GM18517 (cell line): ENCODE results near the gene UBA1.
A peak's percentile ranks its signal among the peaks of the same experiment; 100 is the strongest.

Experiments used
- ATAC-seq: cut with Tn5 transposase; IDR thresholded peaks from one replicate; pipeline ENCODE4 v1.9.1; 2021; ENCODE audit warnings: mild to moderate bottlenecking, moderate library complexity; ENCODE audit not compliant: unreplicated experiment

UBA1 gene

DNA sequence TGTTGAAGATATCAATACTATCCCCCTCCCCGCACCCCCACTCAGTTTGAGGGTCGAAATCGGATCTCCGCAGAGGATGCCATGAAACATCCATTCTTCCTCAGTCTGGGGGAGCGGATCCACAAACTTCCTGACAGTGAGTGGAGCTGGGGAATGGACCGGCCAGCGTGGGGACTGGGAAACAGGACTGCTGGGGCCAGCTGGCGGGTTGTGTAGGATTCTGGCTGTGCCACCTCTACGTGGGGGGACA lies 33.6 kb downstream of the UBA1 start:
- ATAC-seq: no peak

DNA sequence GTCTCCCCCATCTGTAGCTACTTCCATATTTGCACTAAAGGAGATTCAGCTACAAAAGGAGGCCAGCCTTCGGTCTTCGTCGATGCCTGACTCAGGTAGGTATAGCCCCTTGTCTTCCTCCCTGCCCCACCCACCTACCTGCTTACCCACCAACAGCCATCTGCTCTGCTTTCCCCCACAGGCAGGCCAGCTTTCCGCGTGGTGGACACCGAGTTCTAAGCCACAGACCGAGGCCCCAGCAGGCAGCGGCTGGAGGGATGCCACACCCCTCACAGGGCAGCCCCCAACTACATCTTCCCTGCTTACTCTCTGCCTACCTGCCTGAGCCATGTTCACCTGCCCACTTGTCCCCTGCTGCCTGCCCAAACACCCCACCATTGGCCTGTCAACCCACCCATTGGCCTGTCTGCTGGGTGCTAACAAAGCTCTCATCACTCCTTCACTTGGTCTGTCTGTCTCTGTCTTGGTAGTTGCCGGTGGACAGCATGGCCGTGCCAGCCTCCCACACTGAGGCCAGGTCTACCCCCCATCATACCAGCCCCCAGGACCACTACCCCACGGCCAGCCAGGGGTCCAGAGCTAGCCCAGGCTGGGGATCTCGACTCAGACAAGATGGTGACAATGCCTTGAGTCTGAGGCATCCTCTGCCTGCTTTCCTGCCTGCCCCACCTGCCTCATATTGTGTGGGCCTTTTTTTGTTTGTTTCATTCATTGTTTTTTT lies 35.1 kb downstream of the UBA1 start:
- ATAC-seq: no peak

DNA sequence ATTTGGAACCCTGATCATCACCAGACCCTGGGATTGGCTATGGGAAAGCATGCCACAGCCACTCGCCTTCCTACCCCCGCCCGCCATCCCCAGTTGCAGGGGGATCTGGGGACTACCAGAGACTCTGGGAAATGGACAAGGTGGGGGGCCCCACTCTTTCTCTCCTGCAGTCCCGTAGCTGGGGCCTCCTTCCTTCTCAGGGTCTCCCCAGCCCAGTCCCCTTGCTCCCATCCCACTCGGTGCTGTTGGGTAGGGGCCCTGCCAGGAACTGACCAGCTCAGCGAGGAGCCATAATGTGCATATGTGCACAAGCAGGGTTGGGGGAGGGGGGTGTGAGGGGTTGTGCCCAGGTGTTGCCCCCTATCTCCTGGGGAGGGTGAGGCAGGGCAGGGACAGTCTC lies 35.8 kb downstream of the UBA1 start:
- no peak for ATAC-seq

DNA sequence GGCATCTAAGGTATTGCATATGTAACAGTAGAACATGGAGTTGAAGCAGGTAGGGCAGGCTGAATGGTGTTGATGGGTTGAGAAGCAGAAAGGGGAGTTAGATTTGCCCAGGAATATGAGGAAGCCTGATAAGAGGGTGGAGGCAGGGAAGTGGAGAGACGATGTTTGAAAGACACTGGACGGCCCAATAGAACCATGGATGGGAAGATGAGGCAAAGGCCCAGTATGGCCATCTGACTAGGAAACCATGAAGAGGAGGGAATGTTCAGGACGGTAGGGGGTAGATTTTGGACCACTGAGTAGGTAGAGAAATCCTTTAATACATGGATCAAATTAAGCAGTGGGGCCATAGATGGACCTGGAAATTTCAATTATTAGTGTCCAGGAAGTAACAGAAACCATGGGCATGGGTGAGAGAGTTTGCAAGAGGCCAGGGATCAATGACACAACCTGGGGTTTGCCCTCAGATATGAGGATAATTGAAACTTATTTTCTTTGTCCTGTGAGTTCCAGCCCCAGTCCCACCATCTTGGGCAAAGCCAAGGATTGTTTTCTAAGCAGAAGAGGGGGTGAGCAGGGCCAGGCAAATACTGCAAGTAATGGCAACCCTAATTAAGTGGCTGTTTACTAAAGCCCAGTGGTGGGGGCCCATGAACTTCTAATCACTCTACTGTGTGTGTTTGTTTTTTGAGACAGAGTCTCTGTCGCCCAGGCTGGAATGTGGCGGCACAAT lies 36.7 kb downstream of the UBA1 start:
- ATAC-seq: no peak

DNA sequence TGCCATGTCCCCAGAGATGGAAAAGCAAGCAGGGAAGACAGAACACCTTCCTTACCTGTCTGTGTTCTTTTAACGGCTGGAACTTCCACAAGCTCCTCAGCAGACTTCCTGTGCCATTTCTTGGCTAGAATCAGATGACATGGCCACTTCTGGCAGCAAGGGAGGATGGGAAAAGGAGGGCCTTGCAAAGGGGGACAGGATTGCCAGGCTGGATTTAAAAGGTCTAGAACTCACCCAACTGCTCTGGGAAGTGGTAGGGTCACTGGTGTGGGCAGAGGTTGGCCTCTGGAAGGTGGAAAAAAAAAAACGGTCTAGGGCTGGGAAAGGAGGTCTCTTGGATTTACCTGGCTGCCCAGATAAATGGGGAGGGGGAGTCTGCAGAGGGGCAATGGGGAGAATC lies 37.5 kb downstream of the UBA1 start:
- no peak for ATAC-seq

DNA sequence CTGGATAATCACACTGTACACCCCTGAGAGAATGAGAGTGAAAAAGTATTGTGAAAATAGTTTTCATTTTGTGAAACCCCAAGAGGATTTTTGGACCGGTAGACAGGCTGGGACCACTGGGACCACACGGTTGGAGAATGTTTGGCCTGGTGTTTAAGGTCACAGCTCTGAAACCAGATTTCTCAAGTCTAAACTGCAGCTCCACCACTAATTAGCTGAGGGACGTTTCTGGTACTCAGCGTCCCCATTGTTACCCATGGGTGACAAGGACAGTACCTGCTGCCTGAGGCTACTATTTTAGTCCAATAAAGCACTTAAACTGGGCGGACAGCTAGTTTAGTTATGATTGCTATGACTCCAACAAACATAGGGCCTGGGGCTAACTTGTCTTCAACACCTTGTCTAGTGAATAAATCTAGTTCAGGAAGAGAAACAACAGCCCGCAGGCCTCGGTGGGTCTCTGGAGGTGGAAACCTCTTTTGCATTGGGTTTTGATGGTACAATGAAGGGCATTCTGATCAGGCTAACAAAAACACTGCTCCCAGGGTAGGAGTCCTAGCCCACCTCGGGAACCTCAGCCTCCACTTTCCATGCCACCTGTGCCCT lies 38.7 kb downstream of the UBA1 start:
- no peak for ATAC-seq

DNA sequence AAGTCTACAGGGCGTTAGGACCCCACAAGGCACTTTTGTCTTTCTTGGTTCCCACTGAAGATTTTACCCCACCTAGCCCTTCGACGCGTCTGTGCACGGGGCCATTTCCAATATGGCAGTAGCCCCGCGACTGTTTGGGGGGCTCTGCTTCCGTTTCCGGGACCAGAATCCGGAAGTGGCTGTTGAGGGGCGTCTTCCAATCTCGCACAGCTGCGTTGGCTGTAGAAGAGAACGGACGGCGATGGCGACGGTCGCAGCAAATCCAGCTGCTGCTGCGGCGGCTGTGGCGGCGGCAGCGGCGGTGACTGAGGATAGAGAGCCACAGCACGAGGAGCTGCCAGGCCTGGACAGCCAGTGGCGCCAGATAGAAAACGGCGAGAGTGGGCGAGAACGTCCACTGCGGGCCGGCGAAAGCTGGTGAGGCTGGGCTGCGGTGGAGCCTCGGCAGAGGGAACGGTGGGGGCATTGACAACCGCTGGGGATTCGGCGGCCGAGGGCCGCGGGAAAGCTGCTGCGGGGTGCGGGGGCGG lies 39.2 kb downstream of the UBA1 start, which contains the start of gene USP11:
Gene USP11, plus strand, starts transcription at position 207 of the 530 bp plus-strand sequence. Its CDS starts 35 bp downstream, at position 242.
- no peak for ATAC-seq

DNA sequence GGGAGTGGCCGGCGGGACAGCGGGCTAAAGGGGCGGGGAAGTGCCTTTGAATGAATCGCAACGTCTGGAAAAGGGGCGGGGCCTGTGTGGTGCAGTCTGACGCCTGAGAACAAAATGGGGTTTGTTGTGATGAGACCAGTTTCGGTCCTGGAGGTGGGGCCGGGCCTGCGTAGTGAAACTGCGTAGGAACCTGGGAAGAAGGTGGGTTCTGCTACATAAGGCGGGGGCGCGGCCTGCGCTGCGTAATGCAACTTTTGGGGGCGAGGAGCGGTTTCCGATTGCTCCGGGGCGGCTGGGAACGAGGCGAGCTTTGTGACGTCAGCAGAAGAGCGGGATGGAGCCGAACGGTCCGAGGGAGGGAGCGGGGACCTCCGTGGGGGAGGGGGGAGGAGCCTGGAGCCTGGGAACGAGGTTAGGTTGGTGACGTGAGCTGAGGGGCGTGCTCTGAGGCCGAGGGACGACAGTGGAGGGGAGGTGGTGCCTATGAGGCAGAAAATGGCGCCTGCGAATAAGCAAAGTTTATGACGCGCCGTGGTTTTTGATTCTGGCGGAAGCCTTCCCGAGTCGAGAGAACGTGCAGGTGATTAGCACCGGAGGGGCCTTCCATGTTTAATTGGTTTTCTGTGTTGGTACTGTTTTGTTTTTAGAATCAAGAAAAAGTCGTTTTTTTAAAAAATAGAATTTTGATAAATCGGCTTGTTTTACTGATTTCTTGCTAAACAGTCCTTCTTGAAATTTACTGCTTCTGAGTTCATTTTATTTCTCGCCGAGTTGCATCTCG lies 39.9 kb downstream of the UBA1 start:
- ATAC-seq: peak; percentile 86

DNA sequence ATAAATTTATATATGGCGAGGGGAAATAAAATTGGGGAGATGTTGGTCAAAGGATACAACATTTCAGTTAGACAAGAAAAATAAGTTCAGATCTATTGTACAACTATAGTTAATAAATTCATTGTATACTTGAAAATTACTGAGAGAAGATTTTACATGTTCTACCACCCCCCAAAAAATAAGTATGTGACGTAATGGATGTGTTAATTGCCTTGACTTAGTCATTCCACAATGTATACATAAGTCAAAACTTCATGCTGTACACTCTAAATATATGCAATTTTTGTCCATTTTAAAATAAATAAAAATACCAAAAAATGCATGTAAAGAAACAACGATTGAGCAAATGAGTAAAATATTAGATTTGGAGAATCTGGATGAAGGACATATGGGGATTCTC lies 41.0 kb downstream of the UBA1 start:
- ATAC-seq: no peak

DNA sequence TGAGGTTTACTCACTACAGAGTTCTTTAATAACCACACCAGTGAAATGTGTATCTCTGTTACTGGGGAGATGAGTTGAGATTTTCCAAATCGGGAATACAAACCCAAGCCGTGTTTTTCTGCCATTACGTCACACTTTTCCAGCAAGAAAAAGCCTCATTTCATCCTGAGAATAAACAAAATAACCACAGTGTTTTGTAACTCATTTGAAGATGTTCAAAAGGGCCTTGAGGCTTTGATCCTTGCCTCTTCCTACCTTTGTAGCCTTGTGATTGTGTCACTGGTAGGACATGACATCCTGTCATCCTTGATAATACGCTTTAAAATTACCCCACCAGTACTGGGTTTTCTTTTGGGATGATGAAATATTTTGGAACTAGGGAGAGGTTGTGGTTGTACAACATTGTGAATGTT lies 42.1 kb downstream of the UBA1 start:
- no peak for ATAC-seq

DNA sequence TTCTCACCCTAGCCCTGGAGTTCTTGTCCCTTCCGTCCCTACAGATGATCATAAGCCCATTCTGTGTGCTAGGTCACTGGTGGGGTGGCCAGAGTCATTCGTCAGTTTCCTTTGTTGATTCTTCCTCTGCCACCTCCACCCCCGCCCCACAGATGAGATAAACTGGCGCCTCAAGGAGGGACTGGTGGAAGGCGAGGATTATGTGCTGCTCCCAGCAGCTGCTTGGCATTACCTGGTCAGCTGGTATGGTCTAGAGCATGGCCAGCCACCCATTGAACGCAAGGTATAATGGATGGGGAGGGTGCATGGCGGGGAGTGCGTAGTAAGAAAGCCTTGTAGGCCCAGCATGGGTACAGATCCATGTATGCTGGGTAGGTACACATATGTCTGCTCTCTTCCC lies 45.6 kb downstream of the UBA1 start:
- ATAC-seq: no peak

DNA sequence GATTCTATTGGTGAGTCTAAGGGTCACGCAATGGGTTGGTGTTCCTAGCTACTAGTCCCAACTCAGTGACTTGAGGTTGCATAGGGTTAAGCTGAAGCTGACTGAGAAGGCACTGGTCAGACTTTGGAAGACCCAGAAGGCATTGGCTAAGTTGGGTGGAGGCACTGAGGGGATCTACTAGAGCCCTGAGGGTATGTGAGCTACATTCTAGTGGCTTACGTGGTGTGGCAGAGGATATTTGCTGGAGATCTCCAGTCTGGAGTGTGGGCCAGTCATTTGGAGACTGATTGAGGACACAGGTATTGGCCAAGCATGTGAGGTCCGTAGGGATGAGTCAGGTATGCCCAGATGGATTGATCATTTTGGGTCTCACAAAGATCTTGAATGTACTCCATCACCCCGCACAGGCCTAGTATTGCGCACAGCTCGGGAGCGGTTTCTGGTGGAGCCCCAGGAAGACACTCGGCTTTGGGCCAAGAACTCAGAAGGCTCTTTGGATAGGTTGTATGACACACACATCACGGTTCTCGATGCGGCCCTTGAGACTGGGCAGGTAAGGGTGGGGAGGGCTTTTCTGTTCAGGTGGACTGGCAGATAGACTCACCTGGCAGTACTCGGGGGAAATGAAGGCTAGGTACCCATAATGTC lies 46.4 kb downstream of the UBA1 start:
- ATAC-seq: no peak

DNA sequence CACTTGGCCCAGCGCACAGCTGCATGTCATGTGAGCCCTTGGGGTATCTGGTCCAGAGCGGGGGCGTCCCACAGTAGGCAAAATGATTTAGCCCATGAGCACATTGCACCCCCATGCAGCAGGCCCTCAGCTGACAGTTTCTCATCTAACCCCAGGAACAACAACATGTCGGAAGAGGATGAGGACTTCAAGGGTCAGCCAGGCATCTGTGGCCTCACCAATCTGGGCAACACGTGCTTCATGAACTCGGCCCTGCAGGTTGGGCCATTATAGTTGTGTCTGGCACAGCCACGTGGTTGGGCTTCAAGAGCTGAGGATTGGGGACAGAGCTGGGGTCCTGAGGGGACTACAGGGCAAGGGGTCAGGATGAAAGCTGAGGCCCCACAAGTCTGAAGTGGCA lies 47.0 kb downstream of the UBA1 start:
- no peak for ATAC-seq

DNA sequence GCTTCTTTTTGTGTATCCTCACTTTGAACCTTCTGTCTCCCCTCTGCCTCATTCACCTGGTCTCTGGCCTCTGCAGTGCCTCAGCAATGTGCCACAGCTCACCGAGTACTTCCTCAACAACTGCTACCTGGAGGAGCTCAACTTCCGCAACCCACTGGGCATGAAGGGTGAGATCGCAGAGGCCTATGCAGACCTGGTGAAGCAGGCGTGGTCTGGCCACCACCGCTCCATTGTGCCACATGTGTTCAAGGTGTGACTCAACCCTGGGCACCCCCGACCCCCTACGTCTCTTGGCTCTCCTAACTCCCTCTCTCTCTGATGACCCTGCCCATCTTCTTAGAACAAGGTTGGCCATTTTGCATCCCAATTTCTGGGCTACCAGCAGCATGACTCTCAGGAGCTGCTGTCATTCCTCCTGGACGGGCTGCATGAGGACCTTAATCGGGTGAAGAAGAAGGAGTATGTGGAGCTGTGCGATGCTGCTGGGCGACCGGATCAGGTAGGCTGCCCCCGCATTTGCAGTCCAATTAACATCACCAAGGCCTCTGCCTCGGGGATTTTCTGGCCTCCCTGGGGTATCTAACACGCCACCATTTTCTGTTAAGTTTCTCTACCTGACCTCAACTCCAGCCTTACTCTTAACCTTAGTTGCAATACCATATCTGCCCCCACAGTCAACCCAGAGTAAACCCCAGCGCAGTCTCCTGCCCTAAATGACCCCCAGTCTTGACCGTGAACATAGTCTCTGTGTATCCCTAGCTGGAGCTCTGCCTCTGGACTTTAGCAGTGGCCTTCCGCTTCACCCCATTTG lies 47.8 kb downstream of the UBA1 start:
- no peak for ATAC-seq

DNA sequence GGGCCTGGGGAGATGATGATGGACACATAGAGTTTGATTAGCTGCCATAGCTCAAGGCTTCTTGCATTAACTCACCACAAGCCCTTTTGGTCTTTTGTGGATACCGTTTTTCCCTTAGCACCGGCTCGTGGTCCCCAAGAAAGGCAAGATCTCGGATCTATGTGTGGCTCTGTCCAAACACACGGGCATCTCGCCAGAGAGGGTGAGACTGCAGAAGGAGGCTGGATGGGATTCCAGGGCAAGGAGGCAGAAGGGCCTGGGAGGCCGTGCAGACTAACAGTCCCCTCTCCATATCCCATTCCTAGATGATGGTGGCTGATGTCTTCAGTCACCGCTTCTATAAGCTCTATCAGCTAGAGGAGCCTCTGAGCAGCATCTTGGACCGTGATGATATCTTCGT lies 48.7 kb downstream of the UBA1 start:
- no peak for ATAC-seq

DNA sequence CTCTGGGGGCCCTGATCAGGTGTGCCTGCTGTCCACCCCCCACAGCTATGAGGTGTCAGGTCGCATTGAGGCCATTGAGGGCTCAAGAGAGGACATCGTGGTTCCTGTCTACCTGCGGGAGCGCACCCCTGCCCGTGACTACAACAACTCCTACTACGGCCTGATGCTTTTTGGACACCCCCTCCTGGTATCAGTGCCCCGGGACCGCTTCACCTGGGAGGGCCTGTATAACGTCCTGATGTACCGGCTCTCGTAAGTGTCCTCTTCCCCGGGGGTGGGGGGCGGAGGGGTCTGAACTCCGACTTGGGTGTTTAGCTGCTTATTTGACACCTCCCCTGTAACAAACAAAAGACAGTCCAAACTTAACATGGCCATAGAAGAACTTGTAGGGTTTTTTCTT lies 49.7 kb downstream of the UBA1 start:
- no peak for ATAC-seq

DNA sequence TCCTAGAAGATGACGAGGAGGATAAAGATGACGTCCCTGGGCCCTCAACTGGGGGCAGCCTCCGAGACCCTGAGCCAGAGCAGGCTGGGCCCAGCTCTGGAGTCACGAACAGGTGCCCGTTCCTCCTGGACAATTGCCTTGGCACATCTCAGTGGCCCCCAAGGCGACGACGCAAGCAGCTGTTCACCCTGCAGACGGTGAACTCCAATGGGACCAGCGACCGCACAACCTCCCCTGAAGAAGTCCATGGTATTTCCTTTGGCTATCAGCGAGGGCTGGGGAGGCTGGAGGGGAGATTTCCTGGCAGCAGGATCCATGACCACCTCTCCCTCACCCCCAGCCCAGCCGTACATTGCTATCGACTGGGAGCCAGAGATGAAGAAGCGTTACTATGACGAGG lies 51.0 kb downstream of the UBA1 start:
- no peak for ATAC-seq

DNA sequence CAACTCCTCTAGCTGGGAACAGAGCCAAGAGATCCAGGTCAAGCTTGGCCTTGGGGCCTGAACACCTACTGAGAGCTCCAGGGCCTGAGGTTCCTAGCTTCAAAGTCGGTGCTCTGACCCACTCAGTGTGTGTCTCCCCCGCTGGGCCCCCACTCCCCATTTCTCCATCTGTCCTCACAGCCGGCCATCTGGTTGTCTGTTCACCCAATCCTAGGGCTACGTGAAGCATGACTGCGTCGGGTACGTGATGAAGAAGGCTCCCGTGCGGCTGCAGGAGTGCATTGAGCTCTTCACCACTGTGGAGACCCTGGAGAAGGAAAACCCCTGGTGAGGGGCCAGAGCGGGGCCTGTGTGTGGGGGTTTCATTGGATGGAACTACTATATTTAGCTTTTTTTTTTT lies 51.5 kb downstream of the UBA1 start:
- no peak for ATAC-seq

DNA sequence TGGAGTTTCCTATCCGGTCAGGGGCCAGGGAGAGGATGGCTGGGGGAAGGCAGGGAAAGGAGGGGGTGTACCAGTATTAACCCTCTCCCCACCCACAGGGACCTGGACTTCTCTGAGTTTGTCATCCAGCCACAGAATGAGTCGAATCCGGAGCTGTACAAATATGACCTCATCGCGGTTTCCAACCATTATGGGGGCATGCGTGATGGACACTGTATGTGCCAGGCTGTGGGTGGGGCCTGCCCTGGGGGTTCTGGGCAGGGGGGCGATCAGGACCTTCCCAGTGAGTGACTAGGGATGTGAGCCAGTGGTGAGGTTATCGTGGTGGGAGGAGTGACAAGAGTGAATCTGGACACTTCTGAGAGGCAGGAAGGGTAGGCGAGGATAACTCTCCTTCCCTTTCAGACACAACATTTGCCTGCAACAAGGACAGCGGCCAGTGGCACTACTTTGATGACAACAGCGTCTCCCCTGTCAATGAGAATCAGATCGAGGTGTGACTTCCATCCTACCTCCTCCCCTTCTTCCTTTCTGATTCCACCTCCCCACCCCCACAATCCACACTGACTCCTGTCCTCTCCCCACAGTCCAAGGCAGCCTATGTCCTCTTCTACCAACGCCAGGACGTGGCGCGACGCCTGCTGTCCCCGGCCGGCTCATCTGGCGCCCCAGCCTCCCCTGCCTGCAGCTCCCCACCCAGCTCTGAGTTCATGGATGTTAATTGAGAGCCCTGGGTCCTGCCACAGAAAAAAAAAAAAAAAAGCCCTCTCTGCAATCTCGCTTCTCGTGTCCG lies 53.8 kb downstream of the UBA1 start:
- no peak for ATAC-seq
